ENCODE results near the gene RPS6KA5.
"Not testable (repeated sequence)": the region's sequence is repeated elsewhere in the genome, so short reads cannot be mapped to it uniquely, and the experiment has no call there.

RPS6KA5 gene

GRCh38 chr14:91038439-91038838 is 22.0 kb downstream of the RPS6KA5 start:
- Histone ChIP-seq H3K79me2 (ENCODE audit: control insufficient read depth, low read length) (peaks cover 6% of the 10 kb centered on the region), H3K4me1 (ENCODE audit: control insufficient read depth, low read length) (peaks cover 17% of the 10 kb centered on the region)

GRCh38 chr14:91036741-91037469 is 23.5 kb downstream of the RPS6KA5 start:
- peaks cover 13% of the 10 kb centered on the region for H3K4me1 ChIP-seq (ENCODE audit: control insufficient read depth, low read length)
- no peaks in the 10 kb centered on the region for H3K9me3 ChIP-seq (ENCODE audit: control insufficient read depth, insufficient read depth, low read length)
- no peak overlapping the region for H3K4me2 ChIP-seq (ENCODE audit: low read length)
- no peaks in the 10 kb centered on the region for H4K20me1 ChIP-seq (ENCODE audit: control insufficient read depth, insufficient read depth, low read depth, low read length)
- peaks cover 4% of the 10 kb centered on the region; the same call in 1 of the 2 replicates for H3K79me2 ChIP-seq (ENCODE audit: control insufficient read depth, low read length)
- H3F3A ChIP-seq (ENCODE audit: control insufficient read depth, insufficient read depth) = no peaks in the 10 kb centered on the region
- no peak overlapping the region for H3K4me3 ChIP-seq (ENCODE audit: low read length)
- H3K36me3 ChIP-seq (ENCODE audit: control insufficient read depth, low read length) = no peaks in the 10 kb centered on the region
- no peaks in the 10 kb centered on the region for H3K9me2 ChIP-seq (replicated peaks; ENCODE audit: control insufficient read depth, low read length)
- no peak overlapping the region for H3K27ac ChIP-seq (ENCODE audit: low read depth, low read length)
- TF ChIP-seq CTCF (IDR thresholded peaks at IDR 0.05; ENCODE audit: low read depth, low read length, poor library complexity, severe bottlenecking) = no peak
- no peak for TF ChIP-seq EZH2phosphoT487 (IDR thresholded peaks at IDR 0.05; ENCODE audit: borderline replicate concordance, low read length)
- H3K27me3 ChIP-seq (ENCODE audit: control insufficient read depth, low read length) = no peaks in the 10 kb centered on the region

More at GRCh38 chr14:91038439-91038838, 22.0 kb downstream of the RPS6KA5 start:
- Histone ChIP-seq H3K9me3 (ENCODE audit: control insufficient read depth, insufficient read depth, low read length) (no peaks in the 10 kb centered on the region), H3K27me3 (ENCODE audit: control insufficient read depth, low read length) (no peaks in the 10 kb centered on the region), H3F3A (ENCODE audit: control insufficient read depth, insufficient read depth) (no peaks in the 10 kb centered on the region), H3K4me3 (ENCODE audit: low read length) (no peak overlapping the region), H3K27ac (ENCODE audit: low read depth, low read length) (no peak overlapping the region), H4K20me1 (ENCODE audit: control insufficient read depth, insufficient read depth, low read depth, low read length) (no peaks in the 10 kb centered on the region), H3K4me2 (ENCODE audit: low read length) (no peak overlapping the region), H3K9me2 (replicated peaks; ENCODE audit: control insufficient read depth, low read length) (no peaks in the 10 kb centered on the region), H3K36me3 (ENCODE audit: control insufficient read depth, low read length) (no peaks in the 10 kb centered on the region)
- TF ChIP-seq CTCF (IDR thresholded peaks at IDR 0.05; ENCODE audit: low read depth, low read length, poor library complexity, severe bottlenecking) (no peak), EZH2phosphoT487 (IDR thresholded peaks at IDR 0.05; ENCODE audit: borderline replicate concordance, low read length) (no peak)

- no peak overlapping the region for H3K4me2 ChIP-seq (ENCODE audit: low read length)
- no peaks in the 10 kb centered on the region for H3K9me3 ChIP-seq (ENCODE audit: control insufficient read depth, insufficient read depth, low read length)
- peaks cover 2% of the 10 kb centered on the region for H3K4me1 ChIP-seq (ENCODE audit: control insufficient read depth, low read length)
- H3K36me3 ChIP-seq (ENCODE audit: control insufficient read depth, low read length) = no peaks in the 10 kb centered on the region
- no peaks in the 10 kb centered on the region for H4K20me1 ChIP-seq (ENCODE audit: control insufficient read depth, insufficient read depth, low read depth, low read length)
- peaks cover 6% of the 10 kb centered on the region; the same call in 1 of the 2 replicates for H3K79me2 ChIP-seq (ENCODE audit: control insufficient read depth, low read length)
- H3K27me3 ChIP-seq (ENCODE audit: control insufficient read depth, low read length) = no peaks in the 10 kb centered on the region
- H3F3A ChIP-seq (ENCODE audit: control insufficient read depth, insufficient read depth) = no peaks in the 10 kb centered on the region
- TF ChIP-seq EZH2phosphoT487 (IDR thresholded peaks at IDR 0.05; ENCODE audit: borderline replicate concordance, low read length) (no peak), CTCF (IDR thresholded peaks at IDR 0.05; ENCODE audit: low read depth, low read length, poor library complexity, severe bottlenecking) (no peak)
- no peak overlapping the region for H3K4me3 ChIP-seq (ENCODE audit: low read length)
- H3K9me2 ChIP-seq (replicated peaks; ENCODE audit: control insufficient read depth, low read length) = no peaks in the 10 kb centered on the region
- H3K27ac ChIP-seq (ENCODE audit: low read depth, low read length) = no peak overlapping the region
These were observed 24.6 kb downstream of the RPS6KA5 start for GRCh38 chr14:91035855-91036254.

- H3K79me2 ChIP-seq (ENCODE audit: control insufficient read depth, low read length); H3F3A ChIP-seq (ENCODE audit: control insufficient read depth, insufficient read depth); H3K4me2 ChIP-seq (ENCODE audit: low read length); H3K36me3 ChIP-seq (ENCODE audit: control insufficient read depth, low read length); H3K27ac ChIP-seq (ENCODE audit: low read depth, low read length); H3K9me3 ChIP-seq (ENCODE audit: control insufficient read depth, insufficient read depth, low read length); H3K9me2 ChIP-seq (replicated peaks; ENCODE audit: control insufficient read depth, low read length); H3K27me3 ChIP-seq (ENCODE audit: control insufficient read depth, low read length); H3K4me3 ChIP-seq (ENCODE audit: low read length); H4K20me1 ChIP-seq (ENCODE audit: control insufficient read depth, insufficient read depth, low read depth, low read length); H3K4me1 ChIP-seq (ENCODE audit: control insufficient read depth, low read length): not testable (repeated sequence)
These were observed 26.1 kb downstream of the RPS6KA5 start for GRCh38 chr14:91034379-91034778.

All from DOHH2 (cell line).